H1 (cell line): Measurements from ENCODE around the gene DIAPH2. TPM values are rescaled to one million over a fixed set of nuclear protein-coding genes. Genes with fewer than 3 reads are reported as not detected.

Experiments
- CTCF ChIA-PET: fragments of 300-600 bp; sonication (Branson Sonifier 250); formaldehyde crosslinking; loops from one replicate; lab custom pipeline; 2021; ENCODE audit not compliant: partially characterized antibody; lab: Charles Lee
- POLR2A ChIA-PET: fragments of 300-600 bp; sonication (Branson Sonifier 250); formaldehyde crosslinking; loops from one replicate; lab custom pipeline; 2021; ENCODE audit warnings: inconsistent platforms; ENCODE audit not compliant: partially characterized antibody; lab: Charles Lee
- DNase-seq, 2 experiments: peaks; one replicate each; pipeline versions ENCODE4 v3.0.0 to v3.0.0-alpha.2; 2010 to 2022; ENCODE audit warnings: low spot score in 2 of 2, low read depth in 1 of 2, mixed read lengths in 1 of 2
- FAIRE-seq: peaks from 2 replicates; lab custom pipeline; 2011; peaks lifted over from hg19 to GRCh38; lab: Jason Lieb, UNC
- H2AFZ ChIP-seq: 2 replicates; pipeline ENCODE4 v1.8.1; 2012; ENCODE audit warnings: low read length, inconsistent platforms
- H2AK5ac ChIP-seq: 2 replicates; pipeline ENCODE4 v1.6.1; 2013; ENCODE audit warnings: low read depth, low read length
- H2BK120ac ChIP-seq: replicated peaks from 2 replicates; pipeline ENCODE3; 2013; ENCODE audit warnings: low read depth, low read length, inconsistent platforms
- H2BK12ac ChIP-seq: 2 replicates; pipeline ENCODE4 v1.6.1; 2013; ENCODE audit warnings: low read depth, low read length
- H2BK15ac ChIP-seq: 2 replicates; pipeline ENCODE4 v1.6.1; 2013; ENCODE audit warnings: low read length
- H2BK20ac ChIP-seq: 2 replicates; pipeline ENCODE4 v1.6.1; 2013; ENCODE audit warnings: low read length
- H2BK5ac ChIP-seq: 2 replicates; pipeline ENCODE4 v1.6.1; 2013; ENCODE audit warnings: low read depth, low read length
- H3K14ac ChIP-seq: 2 replicates; pipeline ENCODE4 v1.6.1; 2013; ENCODE audit warnings: inconsistent platforms; ENCODE audit not compliant: insufficient read length
- H3K18ac ChIP-seq: 2 replicates; pipeline ENCODE4 v1.6.1; 2013; ENCODE audit warnings: low read length; ENCODE audit errors: extremely low read depth
- H3K23ac ChIP-seq: 2 replicates; pipeline ENCODE4 v1.6.1; 2013; ENCODE audit warnings: inconsistent platforms; ENCODE audit not compliant: insufficient read length
- H3K23me2 ChIP-seq: 2 replicates; pipeline ENCODE4 v1.6.1; 2013; ENCODE audit warnings: low read depth, low read length
- H3K27ac ChIP-seq: 2 replicates; pipeline ENCODE4 v1.6.1; 2011; ENCODE audit warnings: low read depth, low read length, inconsistent platforms
- H3K27me3 ChIP-seq, 4 experiments: replicated peaks in 1 of 4; 1 replicate in 1 of 4; 2 replicates in 3 of 4; pipeline versions ENCODE4 v1.6.1 to v1.8.1; 2011 to 2013; ENCODE audit warnings: low read length in 3 of 4, mild to moderate bottlenecking in 3 of 4, inconsistent platforms in 2 of 4, mixed read lengths in 2 of 4, moderate library complexity in 1 of 4; ENCODE audit not compliant: control insufficient read depth in 3 of 4, insufficient read depth in 3 of 4; ENCODE audit errors: extremely low read depth in 1 of 4
- H3K36me3 ChIP-seq, 4 experiments: 2 replicates each; pipeline versions ENCODE4 v1.6.1 to v1.8.1; 2011 to 2013; ENCODE audit warnings: mild to moderate bottlenecking in 4 of 4, low read length in 3 of 4, moderate library complexity in 2 of 4, control low read depth in 1 of 4, inconsistent platforms in 1 of 4; ENCODE audit not compliant: insufficient read depth in 4 of 4, control insufficient read depth in 2 of 4
- H3K4ac ChIP-seq: replicated peaks from 2 replicates; pipeline ENCODE3; 2013; ENCODE audit warnings: low read length, low read depth, mixed read lengths, inconsistent platforms; ENCODE audit not compliant: insufficient read length
- H3K4me1 ChIP-seq, 4 experiments: replicated peaks in 1 of 4; 1 replicate in 1 of 4; 2 replicates in 3 of 4; pipeline versions ENCODE4 v1.6.1 to v1.8.1; 2011 to 2013; ENCODE audit warnings: low read length in 3 of 4, inconsistent platforms in 2 of 4, mixed read lengths in 1 of 4; ENCODE audit not compliant: insufficient read depth in 4 of 4, control insufficient read depth in 3 of 4
- H3K4me2 ChIP-seq, 2 experiments: 2 replicates each; pipeline versions ENCODE4 v1.6.1 to v1.8.1; 2011 to 2013; ENCODE audit warnings: low read depth in 2 of 2, low read length in 2 of 2, control low read depth in 1 of 2, inconsistent platforms in 1 of 2, mild to moderate bottlenecking in 1 of 2; ENCODE audit not compliant: insufficient read depth in 1 of 2
- H3K4me3 ChIP-seq, 4 experiments: fragments of 200-600, 300-600 bp in 1 of 4; sonication (generic), shearing (Covaris generic), sonication (Bioruptor Twin) in 1 of 4; 2 replicates each; pipeline versions ENCODE4 v1.5.1 to v1.8.1; 2011 to 2016; ENCODE audit warnings: low read length in 4 of 4, low read depth in 3 of 4, control low read depth in 2 of 4, inconsistent platforms in 2 of 4, mild to moderate bottlenecking in 2 of 4, mixed read lengths in 1 of 4, moderate library complexity in 1 of 4; ENCODE audit not compliant: insufficient read depth in 2 of 4; ENCODE audit errors: extremely low read depth in 1 of 4
- H3K56ac ChIP-seq: replicated peaks from 2 replicates; pipeline ENCODE3; 2013; ENCODE audit warnings: low read depth, mild to moderate bottlenecking, mixed read lengths, low read length, inconsistent platforms; ENCODE audit not compliant: insufficient read length
- H3K79me1 ChIP-seq: 2 replicates; pipeline ENCODE4 v1.6.1; 2013; ENCODE audit warnings: low read depth, low read length, control low read depth
- H3K79me2 ChIP-seq, 2 experiments: 2 replicates each; pipeline versions ENCODE4 v1.6.1 to v1.8.1; 2012 to 2013; ENCODE audit warnings: low read length in 2 of 2, mild to moderate bottlenecking in 2 of 2, inconsistent platforms in 1 of 2; ENCODE audit not compliant: insufficient read depth in 2 of 2, control insufficient read depth in 1 of 2
- H3K9ac ChIP-seq, 4 experiments: replicated peaks in 1 of 4; 1 replicate in 1 of 4; 2 replicates in 3 of 4; pipeline versions ENCODE4 v1.6.1 to v1.8.1; 2011 to 2013; ENCODE audit warnings: low read depth in 3 of 4, low read length in 3 of 4, control low read depth in 2 of 4, mild to moderate bottlenecking in 2 of 4, moderate library complexity in 2 of 4, inconsistent platforms in 1 of 4; ENCODE audit errors: extremely low read depth in 1 of 4
- H3K9me3 ChIP-seq, 2 experiments: 2 replicates each; pipeline versions ENCODE4 v1.6.1 to v1.8.1; 2012 to 2013; ENCODE audit warnings: mild to moderate bottlenecking in 2 of 2, moderate library complexity in 2 of 2, control low read depth in 1 of 2, inconsistent platforms in 1 of 2, low read depth in 1 of 2, low read length in 1 of 2, mixed read lengths in 1 of 2; ENCODE audit not compliant: insufficient read depth in 2 of 2
- H4K20me1 ChIP-seq, 2 experiments: replicated peaks in 1 of 2; 2 replicates each; pipeline versions ENCODE3 to v1.8.1; 2011 to 2013; ENCODE audit warnings: inconsistent platforms in 2 of 2, low read length in 2 of 2, mild to moderate bottlenecking in 1 of 2; ENCODE audit not compliant: insufficient read depth in 2 of 2, control insufficient read depth in 1 of 2
- H4K5ac ChIP-seq: 2 replicates; pipeline ENCODE4 v1.6.1; 2013; ENCODE audit warnings: low read length, low read depth, mixed read lengths, inconsistent platforms; ENCODE audit not compliant: insufficient read length
- H4K8ac ChIP-seq: 2 replicates; pipeline ENCODE4 v1.8.0; 2013; ENCODE audit warnings: mild to moderate bottlenecking, moderate library complexity, low read length, inconsistent platforms; ENCODE audit not compliant: insufficient read depth; ENCODE audit errors: extremely low read depth
- H4K91ac ChIP-seq: replicated peaks from 2 replicates; pipeline ENCODE3; 2013; ENCODE audit warnings: low read length, mixed read lengths, inconsistent platforms; ENCODE audit not compliant: insufficient read length
- CREB1 ChIP-seq: IDR thresholded peaks from 2 replicates; pipeline ENCODE4 v1.6.1; 2012; ENCODE audit warnings: inconsistent platforms
- WGBS, 2 experiments: shearing (Covaris generic) in 1 of 2; methylation state at CpG; one replicate each; pipeline versions ENCODE4 v1.1.6 to v1.1.7; 2013 to 2015; ENCODE audit warnings: low lambda C conversion rate in 2 of 2, mixed read lengths in 2 of 2, inconsistent platforms in 1 of 2, low coverage in 1 of 2, missing lambda C conversion rate in 1 of 2; ENCODE audit not compliant: insufficient replicate concordance in 2 of 2, insufficient coverage in 1 of 2, insufficient read length in 1 of 2; ENCODE audit errors: extremely low coverage in 1 of 2, missing lambda C conversion rate in 1 of 2; 5-methylcytosine and 5-hydroxymethylcytosine counted together
- polyA plus RNA-seq, 7 experiments: library from polyadenylated mRNA; depleted of rRNA in 3 of 7; stranded (reverse) in 5 of 7; unstranded in 2 of 7; fragments of >200 nt in 5 of 7; fragments of 200-250 nt in 2 of 7; gene quantifications; 1 replicate in 5 of 7; 2 replicates in 1 of 7; 4 replicates in 1 of 7; pipeline versions ENCODE4 v1.2.1 to v1.2.3, GENCODE V29; 2011 to 2013; ENCODE audit warnings: missing spikeins in 2 of 7, mixed read lengths in 2 of 7
- total RNA-seq: library from RNA; stranded (reverse); fragmentation: NEBNext Ultra II Directional; extraction: Animal tissue kit (Norgen Biotek cat#: 25700); gene quantifications from 2 replicates; pipeline ENCODE4 v1.2.1, GENCODE V29; 2021

Gene DIAPH2
- total and polyA plus RNA-seq, 2 of the 8 experiments (the other 6 are each of a cell fraction or from before 2014, with no cell fraction given): 4.4 to 24.3 TPM

DNA sequence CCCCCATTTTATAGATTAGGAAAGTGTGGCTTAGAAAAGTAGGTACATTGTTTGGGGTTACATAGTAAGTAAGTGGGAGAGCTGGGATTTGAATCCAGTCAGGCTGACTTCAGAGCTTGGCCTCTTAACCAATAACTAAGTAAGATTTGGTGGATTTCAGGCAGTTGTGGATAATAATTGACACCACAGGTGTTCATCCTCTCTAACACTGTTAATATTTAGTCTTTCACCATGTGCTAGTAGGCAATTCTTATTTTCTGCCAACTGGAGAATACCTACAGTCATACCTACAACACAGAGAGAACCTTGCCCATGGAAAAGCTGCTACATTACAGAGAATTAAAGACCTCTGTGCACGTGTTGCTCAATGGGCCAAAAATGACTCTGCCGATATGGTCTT is 89.5 kb downstream of the DIAPH2 start:
- no peak overlapping the region for H3K14ac ChIP-seq
- H3K4me3 ChIP-seq: no peak overlapping the region
- no peak overlapping the region for H3K4me2 ChIP-seq
- H3K27me3 ChIP-seq: no peaks in the 10 kb centered on the region
- DNase-seq: no peak
- H3K9ac ChIP-seq: no peak overlapping the region
- no peak overlapping the region for H3K23ac ChIP-seq
- no peaks in the 10 kb centered on the region for H3K4me1 ChIP-seq
- H4K91ac ChIP-seq: no peak overlapping the region
- H3K4ac ChIP-seq: no peak overlapping the region
- H3K56ac ChIP-seq: no peak overlapping the region
- H2BK20ac ChIP-seq: no peak overlapping the region
- H3K23me2 ChIP-seq: no peaks in the 10 kb centered on the region
- no peaks in the 10 kb centered on the region for H3K36me3 ChIP-seq
- no peaks in the 10 kb centered on the region for H3K79me1 ChIP-seq
- H4K20me1 ChIP-seq: no peaks in the 10 kb centered on the region
- H3K27ac ChIP-seq: no peak overlapping the region
- no peak overlapping the region for H2BK120ac ChIP-seq
- H2BK5ac ChIP-seq: no peak overlapping the region
- 87% methylated on average over 2 of the region's 2 CpGs; no CpG with 5 or more reads in 1 of the 2 experiments for WGBS, 2 experiments
- H2AFZ ChIP-seq: no peak overlapping the region
- no peak overlapping the region for H3K18ac ChIP-seq
- no peak overlapping the region for H2BK12ac ChIP-seq
- H4K5ac ChIP-seq: no peak overlapping the region
- H4K8ac ChIP-seq: no peak overlapping the region
- ChIA-PET CTCF (no interaction called here), POLR2A (no interaction called here)
- no peak overlapping the region for H2AK5ac ChIP-seq
- no peaks in the 10 kb centered on the region for H3K79me2 ChIP-seq
- TF ChIP-seq CREB1: no peak
- no peaks in the 10 kb centered on the region for H3K9me3 ChIP-seq
- no peak overlapping the region for H2BK15ac ChIP-seq
- no peak for FAIRE-seq
